ENCODE results near the gene PDGFA. TPM values are rescaled to one million over a fixed set of nuclear protein-coding genes. Genes with fewer than 3 reads are reported as not detected.

PDGFA gene
- total and polyA plus RNA-seq, 2 donors from 2014 or later, result 14.1 to 53.0 TPM

DNA sequence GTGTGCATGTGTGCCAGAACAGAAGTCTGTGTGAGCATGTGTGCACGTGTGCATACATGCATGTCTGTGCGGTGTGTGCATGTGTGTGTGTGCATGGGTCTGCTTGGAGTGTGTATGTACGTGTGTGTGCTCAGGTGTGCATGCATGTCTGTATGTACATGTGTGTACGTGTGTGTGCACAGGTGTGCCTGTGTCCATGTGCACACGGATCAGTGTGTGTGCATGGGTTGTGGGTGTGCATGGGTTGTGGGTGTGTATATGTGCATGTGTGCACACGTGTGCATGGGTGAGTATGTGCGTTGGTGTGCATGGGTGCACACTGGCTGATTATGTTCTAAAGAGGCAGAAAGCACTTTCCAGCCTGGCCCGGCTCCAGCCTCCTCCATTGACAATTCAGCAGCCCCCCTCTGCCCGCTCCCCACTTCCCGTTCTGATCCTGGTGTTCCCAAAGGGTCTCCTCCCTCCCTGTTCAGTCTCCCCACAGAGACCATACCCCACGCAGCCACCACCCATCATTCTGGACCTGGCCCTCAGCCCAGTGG, 44.1 kb upstream of the PDGFA start:
- H3K27me3 ChIP-seq (ENCODE audit: control insufficient read depth, insufficient read depth, low read length), result no peaks in the 10 kb centered on the region
- no peak for TF ChIP-seq CTCF (IDR thresholded peaks at IDR 0.05; ENCODE audit: borderline replicate concordance, extremely low read depth, insufficient read depth)
- H3K36me3 ChIP-seq (ENCODE audit: control insufficient read depth in 2 of 3, insufficient read depth in 3 of 3, low read length in 3 of 3), result peaks cover 0 to 8% (median 3%) of the 10 kb centered on the region in 3 donors
- H3K27ac ChIP-seq (ENCODE audit: low read depth in 2 of 2, low read length in 2 of 2), result no peak overlapping the region
- FAIRE-seq (no peak), DNase-seq (no peak)
- no peak overlapping the region for H3K4me3 ChIP-seq (ENCODE audit: low read length in 3 of 3)
- peaks cover 0 to 8% (median 0%) of the 10 kb centered on the region in 3 donors for H3K9me3 ChIP-seq (ENCODE audit: control insufficient read depth in 2 of 3, insufficient read depth in 1 of 3, low read length in 3 of 3)
- intact Hi-C loops (cut with DNase I), result no loop called here
- H3K9ac ChIP-seq (ENCODE audit: low read length in 3 of 3), result no peak overlapping the region
- H3K4me1 ChIP-seq (ENCODE audit: control insufficient read depth in 2 of 3, insufficient read depth in 2 of 3, low read depth in 1 of 3, low read length in 3 of 3), result peaks cover 4 to 7% (median 5%) of the 10 kb centered on the region in 3 donors

DNA sequence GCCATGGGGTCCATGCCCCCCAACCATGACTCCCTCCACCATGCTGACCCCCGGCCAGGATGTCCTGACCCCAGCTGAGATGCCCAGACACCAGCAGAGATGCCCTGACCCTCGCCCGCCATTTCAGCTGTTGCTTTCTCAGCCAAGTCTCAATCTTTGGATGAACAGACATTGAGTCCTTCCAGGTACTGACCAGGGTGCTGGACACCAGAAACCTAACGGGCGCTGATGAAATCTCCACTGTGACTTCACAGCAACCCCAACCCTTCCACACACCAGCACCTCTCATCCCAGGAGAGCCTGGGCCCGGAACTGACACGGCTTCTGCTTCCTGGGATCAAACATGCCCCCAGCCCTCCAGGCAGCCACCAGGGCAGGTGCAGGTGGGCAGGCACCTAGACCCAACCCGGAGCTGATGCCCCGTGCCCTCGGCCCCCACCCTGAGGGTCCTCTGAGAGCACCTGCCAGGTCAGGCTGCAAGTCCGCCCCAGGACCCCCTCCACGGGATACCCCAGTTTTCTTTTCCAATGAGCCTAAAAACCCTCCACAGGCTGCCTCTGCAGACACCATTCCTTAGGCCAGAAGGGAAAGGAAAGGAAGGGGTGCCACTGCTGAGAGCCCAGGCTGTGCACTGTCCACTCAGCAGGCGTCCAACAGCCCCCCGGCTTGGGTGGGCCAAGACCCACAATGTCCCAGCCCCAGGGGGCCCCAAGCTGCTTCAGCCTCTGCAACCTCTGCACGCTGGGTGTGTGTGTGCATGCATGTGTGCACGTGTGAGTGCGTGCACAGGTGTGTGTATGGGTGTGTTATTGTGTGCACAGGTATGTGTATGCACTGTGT, 43.4 kb upstream of the PDGFA start:
- no peak for FAIRE-seq

DNA sequence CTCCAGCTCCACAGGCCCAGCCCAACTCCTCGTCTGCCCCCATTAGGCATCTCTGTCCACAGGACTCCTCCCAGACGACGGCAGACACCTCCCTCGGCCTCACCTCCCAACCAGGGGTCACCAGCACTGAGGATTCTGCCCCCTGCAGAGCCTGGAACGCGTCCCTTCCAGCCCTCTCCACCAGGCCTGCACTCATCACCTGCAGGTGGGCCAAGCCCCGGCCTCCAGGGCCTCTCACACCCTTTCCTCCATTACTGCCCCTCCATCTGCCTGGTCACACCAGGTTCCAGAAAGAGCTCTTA, 42.7 kb upstream of the PDGFA start:
- Histone ChIP-seq H3K9ac (ENCODE audit: low read length in 3 of 3) (no peak overlapping the region), H3K4me3 (ENCODE audit: low read length in 3 of 3) (no peak overlapping the region), H3K27me3 (ENCODE audit: control insufficient read depth, insufficient read depth, low read length) (no peaks in the 10 kb centered on the region), H3K9me3 (ENCODE audit: control insufficient read depth in 2 of 3, insufficient read depth in 1 of 3, low read length in 3 of 3) (peaks cover 0 to 8% (median 0%) of the 10 kb centered on the region in 3 donors), H3K4me1 (ENCODE audit: control insufficient read depth in 2 of 3, insufficient read depth in 2 of 3, low read depth in 1 of 3, low read length in 3 of 3) (peaks cover 4 to 7% (median 5%) of the 10 kb centered on the region in 3 donors), H3K27ac (ENCODE audit: low read depth in 2 of 2, low read length in 2 of 2) (no peak overlapping the region), H3K36me3 (ENCODE audit: control insufficient read depth in 2 of 3, insufficient read depth in 3 of 3, low read length in 3 of 3) (peaks cover 0 to 8% (median 3%) of the 10 kb centered on the region in 3 donors)
- intact Hi-C loops (cut with DNase I), result no loop called here
- no peak for FAIRE-seq
- peak in 1 of 5 donors; percentile 52 for DNase-seq
- no peak for TF ChIP-seq CTCF (IDR thresholded peaks at IDR 0.05; ENCODE audit: borderline replicate concordance, extremely low read depth, insufficient read depth)

More for the DNA sequence above, 43.4 kb upstream of the PDGFA start:
- Histone ChIP-seq H3K27ac (ENCODE audit: low read depth in 2 of 2, low read length in 2 of 2) (no peak overlapping the region), H3K4me1 (ENCODE audit: control insufficient read depth in 2 of 3, insufficient read depth in 2 of 3, low read depth in 1 of 3, low read length in 3 of 3) (peaks cover 4 to 7% (median 5%) of the 10 kb centered on the region in 3 donors), H3K27me3 (ENCODE audit: control insufficient read depth, insufficient read depth, low read length) (no peaks in the 10 kb centered on the region), H3K9ac (ENCODE audit: low read length in 3 of 3) (no peak overlapping the region), H3K36me3 (ENCODE audit: control insufficient read depth in 2 of 3, insufficient read depth in 3 of 3, low read length in 3 of 3) (peaks cover 0 to 8% (median 3%) of the 10 kb centered on the region in 3 donors), H3K4me3 (ENCODE audit: low read length in 3 of 3) (no peak overlapping the region), H3K9me3 (ENCODE audit: control insufficient read depth in 2 of 3, insufficient read depth in 1 of 3, low read length in 3 of 3) (peaks cover 0 to 8% (median 0%) of the 10 kb centered on the region in 3 donors)
- TF ChIP-seq CTCF (IDR thresholded peaks at IDR 0.05; ENCODE audit: borderline replicate concordance, extremely low read depth, insufficient read depth), result no peak
- intact Hi-C loops (cut with DNase I), result no loop called here
- peak in 1 of 5 donors; percentile 56 for DNase-seq
